ENCODE data around the gene ANKRD66. TPM values are rescaled to one million over a fixed set of nuclear protein-coding genes. Genes with fewer than 3 reads are reported as not detected.

The ANKRD66 gene
- total RNA-seq = not detected in 2 replicates

GRCh38 chr6:46746696-46747095, at the start of gene ANKRD66:
Gene ANKRD66 (plus strand): TSS chr6:46746933. CDS start chr6:46751949, 5,016 bp downstream.

GRCh38 chr6:46734867-46735719, 11.6 kb upstream of the ANKRD66 start, which contains the start of gene PLA2G7:
Gene PLA2G7 (minus strand): TSS chr6:46735375. CDS start chr6:46722891, 12,484 bp downstream.

GRCh38 chr6:46793138-46793537, 46.4 kb downstream of the ANKRD66 start, which contains the start of gene MEP1A:
Gene MEP1A (plus strand): TSS chr6:46793389. CDS start chr6:46793399, 10 bp downstream.

Other genes with a start within 250 kb of the ANKRD66 start
- 0.58 and 1.1 TPM in 2 replicates for gene CYP39A1, start 94.1 kb upstream of the ANKRD66 start, total RNA-seq
- gene SLC25A27, start 94.0 kb upstream of the ANKRD66 start, total RNA-seq = 1.2 TPM in 1 of 2 replicates, not detected in the other
- gene TDRD6, start 59.0 kb upstream of the ANKRD66 start, total RNA-seq = not detected in 2 replicates
- gene PLA2G7, start 11.6 kb upstream of the ANKRD66 start, total RNA-seq = not detected in 2 replicates
- gene MEP1A, start 46.5 kb downstream of the ANKRD66 start, total RNA-seq = not detected in 2 replicates
- gene ADGRF5, start 175.0 kb downstream of the ANKRD66 start, total RNA-seq = not detected in 2 replicates

Data from myometrial cell (primary cell).